Activated CD4-positive, alpha-beta T cell treated with anti-CD3 and anti-CD28 coated beads for 4 hours (primary cell): ENCODE data around the gene THSD4.
"Not testable (repeated sequence)": the region's sequence is repeated elsewhere in the genome, so short reads cannot be mapped to it uniquely, and the experiment has no call there.

Experiments
- DNase-seq, 2 donors: peaks; one replicate each; pipeline ENCODE4 v3.0.0-alpha.2; 2020

THSD4 gene

GRCh38 chr15:71648095-71648494, 532.8 kb downstream of the THSD4 start:
- DNase-seq: no peak

- no peak for DNase-seq
Observed at GRCh38 chr15:71649894-71650293, 534.6 kb downstream of the THSD4 start.

- no peak for DNase-seq
Observed at GRCh38 chr15:71650603-71651002, 535.3 kb downstream of the THSD4 start.

- no peak for DNase-seq
Observed at GRCh38 chr15:71651750-71652186, 536.5 kb downstream of the THSD4 start.

GRCh38 chr15:71654042-71654719, 538.9 kb downstream of the THSD4 start:
- DNase-seq: no peak

GRCh38 chr15:71654720-71655174, 539.5 kb downstream of the THSD4 start:
- DNase-seq: no peak

- DNase-seq: no peak
Observed at GRCh38 chr15:71656425-71656824, 541.2 kb downstream of the THSD4 start.

- DNase-seq: no peak
Observed at GRCh38 chr15:71657141-71657540, 541.9 kb downstream of the THSD4 start.

- no peak for DNase-seq
Observed at GRCh38 chr15:71658036-71658435, 542.8 kb downstream of the THSD4 start.

GRCh38 chr15:71658827-71659729, 543.8 kb downstream of the THSD4 start:
- DNase-seq: no peak

- no peak for DNase-seq
Observed at GRCh38 chr15:71659730-71660067, 544.4 kb downstream of the THSD4 start.

- DNase-seq: no peak
Observed at GRCh38 chr15:71660501-71660900, 545.2 kb downstream of the THSD4 start.

- no peak for DNase-seq
Observed at GRCh38 chr15:71662306-71662705, 547.0 kb downstream of the THSD4 start.

GRCh38 chr15:71664622-71665021, 549.4 kb downstream of the THSD4 start:
- DNase-seq: no peak

- no peak for DNase-seq
Observed at GRCh38 chr15:71666763-71667620, 551.7 kb downstream of the THSD4 start.

- no peak for DNase-seq
Observed at GRCh38 chr15:71669688-71670087, 554.4 kb downstream of the THSD4 start.

- DNase-seq: not testable (repeated sequence)
Observed at GRCh38 chr15:71670222-71670621, 555.0 kb downstream of the THSD4 start.

- no peak for DNase-seq
Observed at GRCh38 chr15:71674354-71674753, 559.1 kb downstream of the THSD4 start.

GRCh38 chr15:71677352-71677751, 562.1 kb downstream of the THSD4 start:
- DNase-seq: no peak

GRCh38 chr15:71677766-71678165, 562.5 kb downstream of the THSD4 start:
- no peak for DNase-seq

- DNase-seq: no peak
Observed at GRCh38 chr15:71678191-71678590, 562.9 kb downstream of the THSD4 start.

GRCh38 chr15:71678605-71679004, 563.3 kb downstream of the THSD4 start:
- no peak for DNase-seq

GRCh38 chr15:71679223-71679792, 564.0 kb downstream of the THSD4 start:
- DNase-seq: no peak
